OCI-LY3 (cell line): Measurements from ENCODE around the gene CNIH3.

Experiments used
- EZH2phosphoT487 ChIP-seq: fragments of 200-600 bp; shearing (Covaris generic); IDR thresholded peaks from 2 replicates; pipeline ENCODE4 v1.6.1; 2018; ENCODE audit warnings: antibody characterized with exemption, mixed run types, low read depth
- TF ChIP-seq, protein P1 (sequence below): fragments of 200-600, 300-600 bp; sonication (generic); IDR thresholded peaks from 2 replicates; pipeline ENCODE4 v1.5.1; 2014; ENCODE audit warnings: antibody characterized with exemption, low read length, low read depth

- TF ChIP-seq, protein P1, sequence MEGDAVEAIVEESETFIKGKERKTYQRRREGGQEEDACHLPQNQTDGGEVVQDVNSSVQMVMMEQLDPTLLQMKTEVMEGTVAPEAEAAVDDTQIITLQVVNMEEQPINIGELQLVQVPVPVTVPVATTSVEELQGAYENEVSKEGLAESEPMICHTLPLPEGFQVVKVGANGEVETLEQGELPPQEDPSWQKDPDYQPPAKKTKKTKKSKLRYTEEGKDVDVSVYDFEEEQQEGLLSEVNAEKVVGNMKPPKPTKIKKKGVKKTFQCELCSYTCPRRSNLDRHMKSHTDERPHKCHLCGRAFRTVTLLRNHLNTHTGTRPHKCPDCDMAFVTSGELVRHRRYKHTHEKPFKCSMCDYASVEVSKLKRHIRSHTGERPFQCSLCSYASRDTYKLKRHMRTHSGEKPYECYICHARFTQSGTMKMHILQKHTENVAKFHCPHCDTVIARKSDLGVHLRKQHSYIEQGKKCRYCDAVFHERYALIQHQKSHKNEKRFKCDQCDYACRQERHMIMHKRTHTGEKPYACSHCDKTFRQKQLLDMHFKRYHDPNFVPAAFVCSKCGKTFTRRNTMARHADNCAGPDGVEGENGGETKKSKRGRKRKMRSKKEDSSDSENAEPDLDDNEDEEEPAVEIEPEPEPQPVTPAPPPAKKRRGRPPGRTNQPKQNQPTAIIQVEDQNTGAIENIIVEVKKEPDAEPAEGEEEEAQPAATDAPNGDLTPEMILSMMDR = no peak
- no peak for TF ChIP-seq EZH2phosphoT487
Measured at GRCh38 chr1:224742349-224742748, 126.2 kb downstream of the CNIH3 start.
